ENCODE results near the gene PITPNM3.

GRCh38 chr17:6561446-6561845 is 5.1 kb upstream of the PITPNM3 start:
- TF ChIP-seq CTCF (conservative IDR thresholded peaks at IDR 0.05 in 1 of 2, IDR thresholded peaks at IDR 0.05 in 1 of 2; ENCODE audit: low read depth in 1 of 2, low read length in 2 of 2) (no peak), EZH2 (IDR thresholded peaks at IDR 0.05; ENCODE audit: low read length, missing control alignments) (no peak)

Data from fibroblast of lung (primary cell).